ENCODE data around the gene SPDYE17.
"Not testable (repeated sequence)": the region's sequence is repeated elsewhere in the genome, so short reads cannot be mapped to it uniquely, and the experiment has no call there.

SPDYE17 gene

GRCh38 chr7:76998285-76998589, 33.9 kb downstream of the SPDYE17 start:
- no peak for DNase-seq

DNA sequence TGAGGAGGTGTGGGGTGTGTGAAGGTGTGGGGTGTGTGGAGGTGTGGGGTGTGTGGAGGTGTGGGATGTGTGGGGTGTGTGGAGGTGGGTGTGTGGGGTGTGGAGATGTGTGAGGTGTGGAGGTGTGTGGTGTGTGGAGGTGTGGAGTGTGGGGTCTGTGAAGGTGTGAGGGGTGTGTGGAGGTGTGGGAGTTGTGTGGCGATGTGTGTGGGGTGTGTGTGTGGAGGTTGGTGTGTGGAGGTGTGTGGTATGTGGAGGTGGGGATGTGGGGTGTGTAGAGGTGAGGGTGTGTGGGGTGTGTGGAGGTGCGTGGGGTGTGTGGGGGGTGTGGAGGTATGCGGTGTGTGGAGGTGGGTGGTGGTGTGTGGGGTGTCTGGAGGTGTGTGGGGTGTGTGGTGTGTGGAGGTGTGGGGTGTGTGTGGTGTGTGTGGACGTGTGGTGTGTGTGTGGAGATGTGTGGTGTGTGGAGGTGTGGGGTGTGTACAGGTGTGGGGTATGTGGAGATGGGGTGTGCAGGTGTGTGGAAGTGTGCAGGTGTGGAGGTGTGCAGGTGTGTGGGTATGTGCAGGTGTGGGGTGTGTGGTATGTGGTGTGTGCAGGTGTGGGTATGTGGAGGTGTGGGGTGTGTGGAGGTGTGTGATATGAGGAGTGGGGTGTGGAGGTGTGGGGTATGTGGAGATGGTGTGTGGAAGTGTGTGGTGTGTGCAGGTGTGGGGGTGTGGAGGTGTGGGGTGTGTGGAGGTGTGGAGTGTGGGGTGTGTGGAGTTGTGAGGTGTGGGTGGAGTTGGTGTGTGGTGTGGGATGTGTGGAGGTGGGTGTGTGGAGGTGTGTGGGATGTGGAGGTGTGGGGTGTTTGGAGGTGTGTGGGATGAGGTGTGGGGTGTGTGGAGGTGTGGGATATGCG, 34.5 kb downstream of the SPDYE17 start:
- DNase-seq = no peak

DNA sequence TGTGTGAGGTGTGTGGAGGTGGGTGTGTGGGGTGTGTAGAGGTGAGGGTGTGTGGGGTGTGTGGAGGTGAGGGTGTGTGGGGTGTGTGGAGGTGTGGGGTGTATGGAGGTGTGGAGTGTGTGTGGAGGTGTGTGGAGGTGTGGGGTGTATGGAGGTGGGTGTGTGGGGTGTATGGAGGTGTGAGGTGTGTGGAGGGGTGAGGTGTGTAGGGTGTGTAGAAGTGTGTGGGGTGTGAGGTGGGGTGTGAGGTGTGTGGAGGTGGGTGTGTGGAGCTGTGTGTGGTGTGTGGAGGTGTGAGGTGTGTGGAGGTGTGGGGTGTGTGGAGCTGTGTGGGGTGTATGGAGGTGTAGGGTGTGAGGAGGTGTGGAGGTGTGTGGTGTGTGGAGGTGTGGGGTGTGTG, 35.2 kb downstream of the SPDYE17 start:
- DNase-seq = not testable (repeated sequence)

DNA sequence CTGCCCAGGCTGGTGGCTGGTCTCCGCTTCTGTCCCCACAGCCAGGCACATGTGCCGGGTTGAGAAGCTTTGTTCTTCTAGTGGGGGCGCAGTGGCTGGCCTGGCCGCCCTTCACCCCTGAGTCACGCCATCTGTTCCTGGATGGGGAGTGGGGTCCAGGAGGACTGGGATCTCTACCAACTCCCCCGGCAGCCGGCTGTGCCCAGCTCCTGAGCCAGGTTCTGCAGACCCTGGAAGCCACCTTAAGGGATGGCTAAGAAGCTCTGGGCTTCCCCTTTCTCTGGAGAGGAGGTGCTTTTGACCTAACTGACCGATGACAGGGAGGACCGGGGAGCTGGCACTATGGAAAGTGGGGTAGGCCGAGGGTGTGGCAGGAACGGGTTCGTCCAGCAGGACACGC, 37.9 kb downstream of the SPDYE17 start:
- DNase-seq = not testable (repeated sequence)

GRCh38 chr7:76993831-76994230, 38.3 kb downstream of the SPDYE17 start:
- not testable (repeated sequence) for DNase-seq

GRCh38 chr7:76992871-76993270, 39.3 kb downstream of the SPDYE17 start:
- DNase-seq = not testable (repeated sequence)

GRCh38 chr7:76992204-76992603, 40.0 kb downstream of the SPDYE17 start:
- DNase-seq = not testable (repeated sequence)

DNA sequence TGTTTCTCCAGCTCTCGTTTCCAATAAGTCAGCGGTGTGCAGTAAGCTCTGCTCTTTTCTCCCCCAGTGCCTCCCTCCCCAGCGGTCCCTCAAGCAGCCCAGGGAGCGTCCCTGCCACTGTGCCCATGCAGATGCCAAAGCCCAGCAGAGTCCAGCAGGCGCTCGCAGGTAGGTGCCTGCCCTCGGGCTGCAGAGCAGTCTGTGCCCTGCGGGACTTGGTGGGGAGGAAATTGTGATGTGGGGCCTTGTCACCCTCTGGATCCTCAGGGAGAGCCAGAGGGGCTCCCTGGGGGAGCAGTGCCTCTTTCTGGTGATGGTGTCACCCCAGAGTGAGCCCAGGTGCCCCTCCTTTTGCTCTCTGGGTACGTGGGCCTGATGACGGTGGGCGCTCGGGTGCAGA, 42.0 kb downstream of the SPDYE17 start:
- not testable (repeated sequence) for DNase-seq

GRCh38 chr7:76985924-76986717, 46.0 kb downstream of the SPDYE17 start:
- DNase-seq = not testable (repeated sequence)

GRCh38 chr7:76984784-76985136, 47.4 kb downstream of the SPDYE17 start:
- DNase-seq = not testable (repeated sequence)

DNA sequence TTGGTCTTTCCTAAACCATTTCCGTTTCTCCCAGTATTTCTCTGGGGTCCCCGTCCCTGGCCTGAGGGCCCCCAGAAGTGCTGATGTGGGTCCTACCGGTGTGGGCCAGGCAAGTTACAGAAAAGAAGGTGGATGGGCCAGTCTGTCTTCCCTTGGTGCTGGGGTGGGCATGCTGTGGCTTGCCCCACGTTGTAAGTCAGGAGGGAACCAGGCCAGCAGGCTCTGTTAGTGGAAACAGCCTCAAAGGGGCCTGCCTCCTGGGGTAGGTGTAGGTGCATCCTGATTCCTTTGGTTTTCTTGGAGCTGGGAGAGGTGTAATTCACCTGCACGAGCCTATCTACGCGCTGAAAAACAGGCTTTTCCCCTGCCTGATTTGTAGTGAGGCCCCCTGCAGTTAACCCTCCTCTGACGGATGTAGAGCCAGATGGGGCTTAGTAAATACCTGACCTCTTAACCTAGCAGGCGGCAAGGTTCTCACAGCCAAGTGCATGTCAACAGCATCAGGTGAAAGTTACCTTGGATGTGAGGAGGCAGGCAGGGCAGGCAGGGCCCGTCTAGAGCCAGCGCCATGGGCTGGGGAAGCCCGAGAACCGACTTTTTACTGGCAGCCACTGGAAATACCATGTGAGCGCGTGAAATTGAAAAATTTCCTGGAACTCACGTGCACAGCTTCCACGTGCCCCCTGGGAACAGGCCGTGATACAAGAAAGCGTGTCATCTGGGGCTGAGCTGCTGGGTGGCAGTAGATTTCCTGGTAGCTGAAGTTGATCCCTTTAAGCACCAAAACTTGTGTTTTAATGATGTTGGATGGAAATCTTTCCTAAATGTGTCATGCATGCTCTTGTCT, 48.0 kb downstream of the SPDYE17 start:
- DNase-seq = not testable (repeated sequence)

DNA sequence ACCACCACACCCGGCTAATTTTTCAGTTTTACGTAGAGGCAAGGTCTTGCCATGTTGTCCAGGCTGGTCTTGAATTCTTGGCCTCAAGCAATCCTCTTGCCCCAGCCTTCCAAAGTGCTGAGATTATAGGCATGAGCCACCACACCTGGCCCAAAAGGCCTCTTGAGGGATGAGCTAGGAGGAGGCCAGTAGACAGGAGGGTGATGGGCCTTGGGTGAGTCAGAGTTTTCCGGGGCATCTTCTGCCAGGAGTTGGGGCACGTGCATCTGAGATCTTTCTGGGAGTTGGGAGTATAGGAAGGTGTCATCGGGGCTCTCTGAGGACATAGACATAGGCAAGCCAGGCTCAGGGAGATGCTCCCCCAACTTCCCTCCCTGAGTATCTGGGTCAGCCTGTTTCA, 48.8 kb downstream of the SPDYE17 start:
- DNase-seq = not testable (repeated sequence)

DNA sequence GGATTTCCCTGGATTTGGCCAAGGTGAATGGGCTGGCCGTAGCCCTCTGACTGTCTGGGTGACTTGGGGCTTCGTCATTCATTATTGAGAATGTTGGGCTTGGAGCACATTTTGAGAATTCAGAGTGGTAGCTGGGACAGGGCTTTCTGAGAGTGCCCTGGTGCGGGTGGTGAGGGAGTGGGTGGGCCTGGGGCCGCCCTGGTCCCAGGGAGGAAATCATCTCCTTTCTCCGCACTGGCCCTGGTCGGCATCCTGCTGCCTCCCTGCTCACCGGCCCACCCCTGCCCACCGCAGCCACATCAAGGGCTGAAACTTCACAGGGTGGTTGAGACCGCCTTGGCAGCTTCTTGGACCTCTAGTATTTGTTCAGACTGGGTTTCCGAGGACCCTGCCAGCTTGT, 49.7 kb downstream of the SPDYE17 start:
- not testable (repeated sequence) for DNase-seq

DNA sequence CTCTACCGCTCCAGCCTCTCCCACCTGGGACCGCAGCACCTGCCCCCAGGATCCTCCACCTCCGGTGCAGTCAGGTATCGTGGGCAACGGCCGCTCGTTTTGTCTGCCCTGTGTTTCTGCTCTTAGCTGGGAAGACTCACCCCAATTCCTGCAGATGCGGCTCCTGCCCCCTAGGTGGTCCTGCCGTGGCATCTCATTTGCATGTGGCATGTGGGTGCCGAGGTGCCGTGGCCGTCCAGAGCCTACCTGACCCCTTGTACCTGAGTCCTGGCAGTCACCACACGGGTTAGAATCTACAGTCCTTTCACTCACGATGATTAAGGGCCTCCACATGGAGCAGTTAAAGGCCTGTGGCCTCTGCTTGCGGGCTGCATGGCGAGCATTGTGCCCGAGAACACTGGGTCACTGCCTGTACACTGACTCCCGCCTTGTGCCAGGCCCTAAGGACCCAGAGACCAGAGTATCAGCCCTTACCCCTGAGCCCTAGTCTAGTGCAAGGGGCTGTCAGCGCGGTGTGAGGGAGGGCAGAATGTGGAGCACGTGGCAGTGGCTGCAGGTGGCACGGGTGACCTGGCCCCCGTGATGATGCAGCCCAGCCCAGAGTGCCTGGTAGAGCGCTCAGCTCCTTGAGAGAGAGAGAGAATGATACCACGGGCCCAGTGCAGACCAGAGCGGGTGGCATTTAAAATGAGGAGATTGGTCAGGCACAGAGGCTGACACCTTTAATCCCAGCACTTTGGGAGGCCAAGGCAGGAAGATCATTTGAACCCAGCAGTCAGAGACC, 50.8 kb downstream of the SPDYE17 start:
- not testable (repeated sequence) for DNase-seq

- not testable (repeated sequence) for DNase-seq
Observed at GRCh38 chr7:76980576-76980975, 51.6 kb downstream of the SPDYE17 start.

DNA sequence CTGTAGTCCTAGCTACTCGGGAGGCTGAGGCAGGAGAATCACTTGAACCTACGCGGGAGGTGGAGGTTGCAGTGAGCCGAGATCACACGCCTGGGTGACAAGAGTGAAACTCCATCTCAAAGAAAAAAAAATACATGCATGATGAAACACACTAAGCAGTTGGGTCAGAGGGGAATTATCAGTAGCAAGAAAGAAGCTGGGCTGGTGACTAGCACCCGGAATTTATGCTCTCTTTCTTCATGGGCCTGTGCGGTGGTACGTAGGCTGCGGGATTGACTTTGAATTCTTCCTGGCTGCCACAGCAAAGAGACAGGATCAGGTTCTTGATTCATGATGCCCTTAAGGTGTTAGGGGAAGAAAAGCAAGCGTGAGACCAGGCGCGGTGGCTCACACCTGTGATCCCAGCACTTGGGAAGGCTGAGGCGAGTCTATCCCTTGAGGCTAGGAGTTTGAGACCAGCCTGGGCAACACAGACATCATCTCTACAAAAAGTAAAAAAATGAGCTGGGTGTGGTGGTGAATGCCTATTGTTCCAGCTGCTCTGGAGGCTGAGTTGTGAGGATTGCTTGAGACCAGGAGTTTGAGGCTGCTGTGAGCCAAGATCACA, 54.3 kb downstream of the SPDYE17 start:
- not testable (repeated sequence) for DNase-seq

DNA sequence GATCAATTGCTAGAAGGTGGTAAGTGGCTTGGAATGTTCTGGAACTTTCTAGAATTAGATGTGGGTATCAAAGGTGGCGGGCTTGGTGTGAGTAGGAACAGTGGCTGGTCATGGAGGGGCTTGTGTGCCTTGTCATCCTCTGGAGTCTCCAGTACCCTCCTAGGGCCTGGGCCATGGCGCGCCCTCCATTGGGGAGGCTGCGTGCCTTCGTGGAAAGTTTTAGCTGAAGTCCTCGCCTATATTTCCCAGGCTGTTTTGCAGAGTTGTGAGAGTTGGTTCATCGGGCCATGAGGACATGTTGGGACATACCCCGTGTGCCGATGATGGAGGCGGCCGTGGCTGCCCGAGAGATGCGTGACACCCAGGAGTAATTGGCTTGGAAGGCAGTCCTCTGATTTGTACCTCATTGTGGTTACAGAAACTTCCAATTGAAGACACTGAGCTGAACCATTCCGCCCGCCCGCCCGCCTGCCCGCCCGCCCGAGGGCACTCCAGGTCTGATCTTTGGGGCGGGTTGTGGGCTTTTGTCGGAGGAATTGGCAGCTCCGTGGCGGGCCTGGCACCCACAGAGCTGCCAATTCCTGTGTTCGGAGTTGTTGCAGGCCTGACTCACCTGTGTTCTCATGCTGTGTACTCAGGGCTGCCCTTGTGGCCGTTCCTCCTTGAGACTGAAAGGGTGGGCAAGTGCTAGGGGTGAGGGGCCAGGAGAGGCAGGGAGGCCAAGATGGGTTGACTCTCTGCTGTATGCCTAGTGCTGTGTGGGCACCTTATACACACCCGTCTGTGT, 57.2 kb downstream of the SPDYE17 start:
- not testable (repeated sequence) for DNase-seq

DNA sequence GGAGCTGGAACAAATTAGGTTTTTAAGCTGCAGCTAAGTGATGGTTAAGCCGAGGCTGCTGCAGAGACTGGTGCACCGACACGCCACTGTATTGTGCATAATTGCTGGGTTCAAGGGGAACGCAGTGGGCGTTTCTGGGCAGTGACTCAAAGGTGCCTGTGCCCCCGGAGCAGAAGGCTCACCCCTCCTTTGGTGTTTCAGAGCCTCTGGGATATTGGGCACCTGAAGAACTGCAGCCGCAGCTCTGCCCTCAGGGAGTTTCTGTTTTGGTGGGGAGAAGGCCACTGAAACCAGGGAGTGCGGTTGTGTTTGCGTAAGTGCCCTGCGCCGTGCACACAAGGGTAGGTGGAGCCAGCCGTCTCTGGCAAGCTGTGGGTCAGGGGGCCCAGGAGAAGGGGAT, 57.8 kb downstream of the SPDYE17 start:
- not testable (repeated sequence) for DNase-seq

GRCh38 chr7:76972391-76972790, 59.8 kb downstream of the SPDYE17 start:
- DNase-seq = not testable (repeated sequence)
